Suprapubic skin (tissue), 4 donors: ENCODE results near the gene ZNG1C.
"Not testable (repeated sequence)": the region's sequence is repeated elsewhere in the genome, so short reads cannot be mapped to it uniquely, and the experiment has no call there.

Experiments
- POLR2A ChIP-seq, 2 donors: fragments of 450-650 bp; IDR thresholded peaks; one replicate each; pipeline ENCODE4 v1.6.1; 2017; ENCODE audit warnings: antibody characterized with exemption in 2 of 2, mild to moderate bottlenecking in 2 of 2, moderate library complexity in 2 of 2
- POLR2AphosphoS5 ChIP-seq, 3 donors: sonication (generic); formaldehyde crosslinking; IDR thresholded peaks; one replicate each; pipeline ENCODE4 v1.6.1; 2017; ENCODE audit warnings: antibody characterized with exemption in 3 of 3
- TF ChIP-seq, protein P1 (sequence below), 2 donors: fragments of 200-600 bp in 1 of 2; fragments of 450-650 bp in 1 of 2; sonication (generic) in 1 of 2; IDR thresholded peaks; one replicate each; pipeline ENCODE4 v1.5.1; 2016 to 2019; ENCODE audit warnings: antibody characterized with exemption in 2 of 2, mild to moderate bottlenecking in 1 of 2, moderate library complexity in 1 of 2

GRCh38 chr9:68329106-68329505 lies 87.3 kb downstream of the ZNG1C start:
- TF ChIP-seq, protein P1, sequence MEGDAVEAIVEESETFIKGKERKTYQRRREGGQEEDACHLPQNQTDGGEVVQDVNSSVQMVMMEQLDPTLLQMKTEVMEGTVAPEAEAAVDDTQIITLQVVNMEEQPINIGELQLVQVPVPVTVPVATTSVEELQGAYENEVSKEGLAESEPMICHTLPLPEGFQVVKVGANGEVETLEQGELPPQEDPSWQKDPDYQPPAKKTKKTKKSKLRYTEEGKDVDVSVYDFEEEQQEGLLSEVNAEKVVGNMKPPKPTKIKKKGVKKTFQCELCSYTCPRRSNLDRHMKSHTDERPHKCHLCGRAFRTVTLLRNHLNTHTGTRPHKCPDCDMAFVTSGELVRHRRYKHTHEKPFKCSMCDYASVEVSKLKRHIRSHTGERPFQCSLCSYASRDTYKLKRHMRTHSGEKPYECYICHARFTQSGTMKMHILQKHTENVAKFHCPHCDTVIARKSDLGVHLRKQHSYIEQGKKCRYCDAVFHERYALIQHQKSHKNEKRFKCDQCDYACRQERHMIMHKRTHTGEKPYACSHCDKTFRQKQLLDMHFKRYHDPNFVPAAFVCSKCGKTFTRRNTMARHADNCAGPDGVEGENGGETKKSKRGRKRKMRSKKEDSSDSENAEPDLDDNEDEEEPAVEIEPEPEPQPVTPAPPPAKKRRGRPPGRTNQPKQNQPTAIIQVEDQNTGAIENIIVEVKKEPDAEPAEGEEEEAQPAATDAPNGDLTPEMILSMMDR (IDR thresholded peaks at IDR 0.05) = not testable (repeated sequence)
- not testable (repeated sequence) for TF ChIP-seq POLR2A, POLR2AphosphoS5 (IDR thresholded peaks at IDR 0.05)
